ENCODE results near the gene FARS2.

DNA sequence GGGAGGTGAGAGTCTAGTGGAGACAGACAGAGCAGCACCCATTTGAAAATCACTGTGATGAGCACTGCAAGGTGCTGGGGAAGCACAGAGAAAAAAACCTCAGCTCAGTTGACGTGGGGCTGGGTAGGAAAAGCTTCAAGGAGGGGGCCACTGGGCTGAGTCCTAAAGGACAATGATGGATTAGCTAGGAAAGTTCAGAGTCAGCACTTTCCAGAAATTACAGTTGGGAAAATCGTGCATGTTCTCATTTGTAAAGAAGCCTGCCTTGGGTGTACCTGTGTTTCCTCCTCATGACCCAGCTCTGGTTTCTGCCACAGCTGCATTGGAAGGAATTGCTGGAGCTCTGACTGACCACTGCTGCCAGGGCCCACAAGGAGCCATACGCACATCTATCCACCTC lies 221.3 kb downstream of the FARS2 start:
- TF ChIP-seq TAF1 (IDR thresholded peaks at IDR 0.05; ENCODE audit: borderline replicate concordance, low read depth, low read length) = no peak
- TF ChIP-seq POLR2A (IDR thresholded peaks at IDR 0.05; ENCODE audit: low read depth, low read length) = no peak
- no peak for TF ChIP-seq POLR2AphosphoS5 (IDR thresholded peaks at IDR 0.05; ENCODE audit: low read depth, low read length)
